ENCODE data around the gene NLRP3. TPM values are rescaled to one million over a fixed set of nuclear protein-coding genes. Genes with fewer than 3 reads are reported as not detected.

Gene NLRP3
- total RNA-seq, 1 donor from 2014 or later, result 0.66 TPM

- peaks cover 43% of the 10 kb centered on the region for H3K27me3 ChIP-seq (ENCODE audit: low read depth)
- no peaks in the 10 kb centered on the region for H3K4me1 ChIP-seq
- H3K4me3 ChIP-seq, result no peak overlapping the region
- TF ChIP-seq, protein P1, sequence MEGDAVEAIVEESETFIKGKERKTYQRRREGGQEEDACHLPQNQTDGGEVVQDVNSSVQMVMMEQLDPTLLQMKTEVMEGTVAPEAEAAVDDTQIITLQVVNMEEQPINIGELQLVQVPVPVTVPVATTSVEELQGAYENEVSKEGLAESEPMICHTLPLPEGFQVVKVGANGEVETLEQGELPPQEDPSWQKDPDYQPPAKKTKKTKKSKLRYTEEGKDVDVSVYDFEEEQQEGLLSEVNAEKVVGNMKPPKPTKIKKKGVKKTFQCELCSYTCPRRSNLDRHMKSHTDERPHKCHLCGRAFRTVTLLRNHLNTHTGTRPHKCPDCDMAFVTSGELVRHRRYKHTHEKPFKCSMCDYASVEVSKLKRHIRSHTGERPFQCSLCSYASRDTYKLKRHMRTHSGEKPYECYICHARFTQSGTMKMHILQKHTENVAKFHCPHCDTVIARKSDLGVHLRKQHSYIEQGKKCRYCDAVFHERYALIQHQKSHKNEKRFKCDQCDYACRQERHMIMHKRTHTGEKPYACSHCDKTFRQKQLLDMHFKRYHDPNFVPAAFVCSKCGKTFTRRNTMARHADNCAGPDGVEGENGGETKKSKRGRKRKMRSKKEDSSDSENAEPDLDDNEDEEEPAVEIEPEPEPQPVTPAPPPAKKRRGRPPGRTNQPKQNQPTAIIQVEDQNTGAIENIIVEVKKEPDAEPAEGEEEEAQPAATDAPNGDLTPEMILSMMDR (IDR thresholded peaks at IDR 0.05; ENCODE audit: borderline replicate concordance), result no peak
- H3K36me3 ChIP-seq, result no peaks in the 10 kb centered on the region
- DNase-seq, result no peak
- intact Hi-C loops (cut with micrococcal nuclease), result no loop called here
- H3K27ac ChIP-seq (replicated peaks), result no peak overlapping the region
- no peaks in the 10 kb centered on the region for H3K9me3 ChIP-seq (replicated peaks)
Measured at GRCh38 chr1:247421074-247421473, 5.1 kb downstream of the NLRP3 start.

DNA sequence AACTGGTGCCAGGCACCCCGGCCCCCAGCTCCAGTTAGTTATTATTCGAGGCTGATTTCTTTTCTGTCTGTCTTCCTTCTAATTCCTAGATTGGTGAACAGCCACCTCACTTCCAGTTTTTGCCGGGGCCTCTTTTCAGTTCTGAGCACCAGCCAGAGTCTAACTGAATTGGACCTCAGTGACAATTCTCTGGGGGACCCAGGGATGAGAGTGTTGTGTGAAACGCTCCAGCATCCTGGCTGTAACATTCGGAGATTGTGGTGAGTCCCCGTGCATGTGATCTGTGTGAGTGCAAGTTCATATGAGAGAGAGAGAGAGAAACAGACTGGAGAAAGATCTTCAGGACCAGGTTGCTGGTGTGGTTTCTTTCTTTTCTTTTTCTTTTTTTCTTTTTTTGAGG lies 13.5 kb downstream of the NLRP3 start:
- intact Hi-C loops (cut with micrococcal nuclease), result no loop called here

DNA sequence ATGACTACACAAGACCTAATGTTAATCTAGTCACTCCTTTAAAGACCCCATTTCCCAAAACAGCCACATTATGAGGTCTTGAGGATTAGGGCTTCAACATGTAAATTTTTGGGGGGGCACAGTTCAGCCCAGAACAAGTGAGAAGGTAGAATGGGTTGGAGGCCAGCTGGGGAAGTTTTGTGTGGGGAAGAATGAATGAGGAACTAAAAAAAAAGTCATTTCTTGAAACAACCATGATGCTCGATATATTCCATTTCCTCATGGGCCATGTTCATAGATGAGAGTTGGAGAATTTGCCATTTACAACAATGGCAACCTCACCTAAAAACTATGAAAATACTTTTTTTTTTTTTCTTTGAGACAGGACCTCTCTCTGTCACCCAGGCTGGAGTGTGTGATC lies 14.5 kb downstream of the NLRP3 start:
- no peak for DNase-seq
- no peaks in the 10 kb centered on the region for H3K4me1 ChIP-seq
- no peak overlapping the region for H3K27ac ChIP-seq (replicated peaks)
- H3K36me3 ChIP-seq, result no peaks in the 10 kb centered on the region
- TF ChIP-seq, protein P1 (IDR thresholded peaks at IDR 0.05; ENCODE audit: borderline replicate concordance), result no peak
- no peak overlapping the region for H3K4me3 ChIP-seq
- H3K9me3 ChIP-seq (replicated peaks), result no peaks in the 10 kb centered on the region
- H3K27me3 ChIP-seq (ENCODE audit: low read depth), result peaks cover 44% of the 10 kb centered on the region
- intact Hi-C loops (cut with micrococcal nuclease), result no loop called here

More for the DNA sequence above, 13.5 kb downstream of the NLRP3 start:
- no peaks in the 10 kb centered on the region for H3K9me3 ChIP-seq (replicated peaks)
- TF ChIP-seq, protein P1 (IDR thresholded peaks at IDR 0.05; ENCODE audit: borderline replicate concordance), result no peak
- no peaks in the 10 kb centered on the region for H3K36me3 ChIP-seq
- no peak overlapping the region for H3K27ac ChIP-seq (replicated peaks)
- H3K27me3 ChIP-seq (ENCODE audit: low read depth), result peaks cover 42% of the 10 kb centered on the region
- no peak for DNase-seq
- no peak overlapping the region for H3K4me3 ChIP-seq
- H3K4me1 ChIP-seq, result no peaks in the 10 kb centered on the region

DNA sequence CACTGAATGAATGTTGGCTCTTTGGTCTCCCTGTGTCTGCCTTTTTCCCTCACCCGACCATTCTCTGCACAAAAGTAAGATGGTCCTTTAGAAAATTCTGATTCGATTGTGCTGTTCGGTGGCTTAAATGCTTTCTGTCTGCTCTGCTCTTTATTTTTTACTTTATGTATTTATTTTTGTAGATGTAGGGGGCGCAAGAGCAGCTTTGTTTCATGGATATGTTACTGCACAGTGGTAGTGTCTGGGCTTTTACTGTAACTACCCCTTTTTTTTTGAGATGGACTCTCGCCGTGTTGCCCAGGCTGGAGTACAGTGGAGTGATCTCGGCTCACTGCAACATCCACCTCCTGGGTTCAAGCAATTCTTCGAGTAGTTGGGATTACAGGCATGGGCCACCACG lies 15.7 kb downstream of the NLRP3 start:
- Histone ChIP-seq H3K4me3 (no peak overlapping the region), H3K27ac (replicated peaks) (no peak overlapping the region), H3K4me1 (no peaks in the 10 kb centered on the region), H3K9me3 (replicated peaks) (no peaks in the 10 kb centered on the region), H3K36me3 (no peaks in the 10 kb centered on the region), H3K27me3 (ENCODE audit: low read depth) (peaks cover 44% of the 10 kb centered on the region)
- no peak for DNase-seq
- intact Hi-C loops (cut with micrococcal nuclease), result no loop called here
- TF ChIP-seq, protein P1 (IDR thresholded peaks at IDR 0.05; ENCODE audit: borderline replicate concordance), result no peak

DNA sequence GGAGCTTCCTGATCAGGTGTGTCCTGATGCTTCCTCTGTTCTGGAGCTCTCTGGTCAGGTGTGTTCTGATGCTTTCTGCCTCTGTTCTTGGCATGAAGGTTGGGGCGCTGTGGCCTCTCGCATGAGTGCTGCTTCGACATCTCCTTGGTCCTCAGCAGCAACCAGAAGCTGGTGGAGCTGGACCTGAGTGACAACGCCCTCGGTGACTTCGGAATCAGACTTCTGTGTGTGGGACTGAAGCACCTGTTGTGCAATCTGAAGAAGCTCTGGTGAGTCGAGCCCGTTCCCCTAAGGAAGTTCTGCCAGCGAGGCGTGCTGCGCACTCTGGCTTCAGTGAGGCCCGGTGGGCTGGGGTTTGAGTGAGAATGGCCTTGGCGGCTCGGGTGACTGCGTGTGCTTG lies 18.0 kb downstream of the NLRP3 start:
- Histone ChIP-seq H3K4me3 (no peak overlapping the region), H3K27ac (replicated peaks) (no peak overlapping the region), H3K36me3 (no peaks in the 10 kb centered on the region), H3K27me3 (ENCODE audit: low read depth) (peaks cover 43% of the 10 kb centered on the region), H3K4me1 (no peaks in the 10 kb centered on the region), H3K9me3 (replicated peaks) (no peaks in the 10 kb centered on the region)
- DNase-seq, result no peak
- TF ChIP-seq, protein P1 (IDR thresholded peaks at IDR 0.05; ENCODE audit: borderline replicate concordance), result no peak
- intact Hi-C loops (cut with micrococcal nuclease), result no loop called here

All from left ventricle myocardium inferior (tissue), 1 donor.